CD8-positive, alpha-beta memory T cell (primary cell): ENCODE measurements around the gene CAB39. TPM values are rescaled to one million over a fixed set of nuclear protein-coding genes. Genes with fewer than 3 reads are reported as not detected.

Experiments
- CTCF ChIA-PET: fragments of 350-600 bp; sonication (Branson Sonifier 250); formaldehyde crosslinking; loops from one replicate; lab custom pipeline; 2021; ENCODE audit warnings: antibody characterized with exemption; lab: Charles Lee
- POLR2A ChIA-PET: fragments of 350-600 bp; sonication (Branson Sonifier 250); formaldehyde crosslinking; loops from one replicate; lab custom pipeline; 2021; ENCODE audit warnings: antibody characterized with exemption; lab: Charles Lee
- DNase-seq, 5 donors: peaks; one replicate each; pipeline versions ENCODE4 v3.0.0 to v3.0.0-alpha.2; 2020 to 2022; ENCODE audit warnings: mixed read lengths in 1 of 5
- H3K27ac ChIP-seq: one replicate; pipeline ENCODE4 v1.7.0; 2013; ENCODE audit warnings: low read depth, mild to moderate bottlenecking, low read length, moderate library complexity
- H3K27me3 ChIP-seq: 2 replicates; pipeline ENCODE4 v1.7.0; 2013; ENCODE audit warnings: low read length, mild to moderate bottlenecking; ENCODE audit not compliant: insufficient read depth, poor library complexity, severe bottlenecking
- H3K36me3 ChIP-seq: 2 replicates; pipeline ENCODE4 v1.7.0; 2013; ENCODE audit warnings: mild to moderate bottlenecking, low read length, moderate library complexity; ENCODE audit not compliant: insufficient read depth
- H3K4me1 ChIP-seq: 2 replicates; pipeline ENCODE4 v1.7.0; 2013; ENCODE audit warnings: mild to moderate bottlenecking, low read length, moderate library complexity; ENCODE audit not compliant: insufficient read depth
- H3K4me3 ChIP-seq: 2 replicates; pipeline ENCODE4 v1.7.0; 2013; ENCODE audit warnings: mild to moderate bottlenecking, low read length
- H3K9me3 ChIP-seq: 2 replicates; pipeline ENCODE4 v1.7.0; 2013; ENCODE audit warnings: mild to moderate bottlenecking, low read length
- H3K27ac Mint-ChIP-seq, 8 donors: one replicate each; pipeline ENCODE4 v1.8.0; 2020 to 2021; ENCODE audit warnings: mixed read lengths in 8 of 8, mild to moderate bottlenecking in 6 of 8, inconsistent platforms in 3 of 8, moderate library complexity in 3 of 8
- H3K27me3 Mint-ChIP-seq, 2 donors: one replicate each; pipeline ENCODE4 v1.8.0; 2020 to 2021; ENCODE audit warnings: mixed read lengths in 2 of 2, mild to moderate bottlenecking in 1 of 2, moderate library complexity in 1 of 2
- H3K36me3 Mint-ChIP-seq, 3 donors: one replicate each; pipeline ENCODE4 v1.8.0; 2020 to 2021; ENCODE audit warnings: mixed read lengths in 3 of 3, inconsistent platforms in 1 of 3, mild to moderate bottlenecking in 1 of 3
- H3K4me1 Mint-ChIP-seq, 3 donors: one replicate each; pipeline ENCODE4 v1.8.0; 2020 to 2021; ENCODE audit warnings: mixed read lengths in 3 of 3, inconsistent platforms in 1 of 3, mild to moderate bottlenecking in 1 of 3
- H3K4me3 Mint-ChIP-seq, 7 donors: one replicate each; pipeline ENCODE4 v1.8.0; 2020 to 2021; ENCODE audit warnings: mixed read lengths in 7 of 7, mild to moderate bottlenecking in 6 of 7, moderate library complexity in 4 of 7, inconsistent platforms in 2 of 7
- H3K9me3 Mint-ChIP-seq, 5 donors: one replicate each; pipeline ENCODE4 v1.8.0; 2020 to 2022; ENCODE audit warnings: mixed read lengths in 5 of 5, mild to moderate bottlenecking in 3 of 5, moderate library complexity in 2 of 5, inconsistent platforms in 1 of 5
- polyA plus RNA-seq: library from polyadenylated mRNA; unstranded; fragments of 300-500 nt; fragmentation: Illumina TruSeq; gene quantifications from one replicate; pipeline ENCODE4 v1.2.3, GENCODE V29; 2021
- total RNA-seq, 2 experiments: library from RNA; stranded (reverse); gene quantifications; one replicate each; pipeline ENCODE4 v1.2.3, GENCODE V29; 2021

Gene CAB39
- total and polyA plus RNA-seq, 3 experiments from 2014 or later: 80.8 to 147 (median 136) TPM

- no peak overlapping the region for H3K27ac ChIP-seq
- H3K4me3 ChIP-seq: no peak overlapping the region
- Mint-ChIP-seq H3K36me3 (peaks cover 0 to 7% (median 3%) of the 10 kb centered on the region in 3 donors), H3K27ac (no peak overlapping the region), H3K4me3 (peak overlapping the region in 3 of 7 donors; percentile 9 to 29 (median 28)), H3K4me1 (peaks cover 5 to 16% (median 6%) of the 10 kb centered on the region in 3 donors), H3K27me3 (peaks cover 34 to 46% of the 10 kb centered on the region in 2 donors), H3K9me3 (no peaks in the 10 kb centered on the region)
- CTCF ChIA-PET: interaction anchor here (1.4 to 1.7 kb wide), 2 partner anchors 11 to 21 kb away, joined by 3 to 4 read pairs; no protein-coding TSS in a partner anchor
- H3K4me1 ChIP-seq: no peaks in the 10 kb centered on the region
- H3K27me3 ChIP-seq: peaks cover 17% of the 10 kb centered on the region
- POLR2A ChIA-PET: no interaction called here
- H3K36me3 ChIP-seq: no peaks in the 10 kb centered on the region
- no peaks in the 10 kb centered on the region for H3K9me3 ChIP-seq
- DNase-seq: no peak
These were observed 116.7 kb downstream of the CAB39 start for GRCh38 chr2:230829293-230829692.

DNA sequence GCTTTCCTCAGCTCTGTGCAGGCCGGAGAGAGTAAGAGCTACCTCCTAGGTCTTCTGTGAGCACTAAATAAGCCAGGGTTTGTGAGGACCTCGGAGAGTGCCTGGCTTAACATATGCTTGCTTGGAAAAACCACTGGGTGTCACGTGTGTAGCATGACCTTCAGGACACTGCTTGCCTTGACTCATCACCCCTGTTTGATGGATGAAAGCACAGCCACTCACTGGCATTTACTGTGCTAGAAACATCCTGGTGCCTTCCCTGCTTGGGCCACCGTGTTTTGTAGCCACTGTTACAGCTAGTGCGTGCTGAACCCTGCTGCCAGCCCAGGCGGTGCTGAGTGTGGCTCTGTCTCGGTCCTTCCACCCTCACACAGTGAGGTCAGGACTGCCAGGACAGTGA, 117.3 kb downstream of the CAB39 start:
- CTCF ChIA-PET: interaction anchor here (1.3 to 1.7 kb wide), 3 partner anchors 11 to 155 kb away, joined by 3 to 4 read pairs (median 3); no protein-coding TSS in a partner anchor
- peaks cover 0 to 7% (median under 1%) of the 10 kb centered on the region in 3 donors for H3K36me3 Mint-ChIP-seq
- peaks cover 0 to 11% (median 3%) of the 10 kb centered on the region in 3 donors for H3K4me1 Mint-ChIP-seq
- Histone ChIP-seq H3K9me3 (no peaks in the 10 kb centered on the region), H3K4me3 (no peak overlapping the region), H3K36me3 (no peaks in the 10 kb centered on the region), H3K4me1 (no peaks in the 10 kb centered on the region), H3K27me3 (peaks cover 17% of the 10 kb centered on the region), H3K27ac (no peak overlapping the region)
- no peak for DNase-seq
- no peaks in the 10 kb centered on the region for H3K9me3 Mint-ChIP-seq
- H3K27ac Mint-ChIP-seq: no peak overlapping the region
- POLR2A ChIA-PET: no interaction called here
- H3K4me3 Mint-ChIP-seq: peak overlapping the region in 1 of 7 donors; percentile 38
- peaks cover 33 to 41% of the 10 kb centered on the region in 2 donors for H3K27me3 Mint-ChIP-seq

GRCh38 chr2:230830428-230830827, 117.8 kb downstream of the CAB39 start:
- H3K27ac Mint-ChIP-seq: no peak overlapping the region
- peaks cover 17% of the 10 kb centered on the region for H3K27me3 ChIP-seq
- DNase-seq: no peak
- H3K9me3 ChIP-seq: no peaks in the 10 kb centered on the region
- H3K36me3 Mint-ChIP-seq: peaks cover 0 to 7% (median 0%) of the 10 kb centered on the region in 3 donors
- H3K4me1 ChIP-seq: no peaks in the 10 kb centered on the region
- H3K9me3 Mint-ChIP-seq: no peaks in the 10 kb centered on the region
- H3K27ac ChIP-seq: no peak overlapping the region
- no peak overlapping the region for H3K4me3 ChIP-seq
- H3K4me1 Mint-ChIP-seq: peaks cover 0 to 11% (median 3%) of the 10 kb centered on the region in 3 donors
- peaks cover 33 to 36% of the 10 kb centered on the region in 2 donors for H3K27me3 Mint-ChIP-seq
- H3K4me3 Mint-ChIP-seq: no peak overlapping the region
- CTCF ChIA-PET: interaction anchor here (1.3 to 1.7 kb wide), 3 partner anchors 10 to 154 kb away, joined by 3 to 4 read pairs (median 3); no protein-coding TSS in a partner anchor
- no peaks in the 10 kb centered on the region for H3K36me3 ChIP-seq
- POLR2A ChIA-PET: no interaction called here

DNA sequence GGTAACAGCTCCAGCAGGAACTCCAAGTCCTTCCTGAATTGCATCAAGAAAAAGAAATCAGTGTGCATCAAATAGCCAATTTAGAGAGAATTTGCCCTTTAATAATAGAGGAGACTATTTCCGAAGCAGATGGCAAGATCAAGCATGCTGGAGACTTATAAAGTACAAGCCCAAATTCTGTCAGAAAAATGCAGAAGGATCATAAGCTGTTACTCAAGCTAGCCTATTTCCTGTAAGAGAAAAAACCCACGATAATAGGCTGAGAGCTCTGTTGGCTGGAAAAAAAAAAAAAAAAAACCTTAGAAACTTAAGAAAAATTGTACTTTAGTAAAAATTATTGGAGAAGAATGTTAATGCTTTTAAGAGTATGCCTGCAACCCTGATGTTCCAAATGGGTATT, 127.7 kb downstream of the CAB39 start:
- H3K27me3 Mint-ChIP-seq: peaks cover 8 to 13% of the 10 kb centered on the region in 2 donors
- no peak overlapping the region for H3K27ac Mint-ChIP-seq
- Histone ChIP-seq H3K4me1 (no peaks in the 10 kb centered on the region), H3K36me3 (no peaks in the 10 kb centered on the region), H3K27me3 (no peaks in the 10 kb centered on the region), H3K4me3 (no peak overlapping the region), H3K27ac (no peak overlapping the region), H3K9me3 (no peaks in the 10 kb centered on the region)
- peaks cover 5 to 17% (median 6%) of the 10 kb centered on the region in 5 donors for H3K9me3 Mint-ChIP-seq
- no peak for DNase-seq
- no peak overlapping the region for H3K4me3 Mint-ChIP-seq
- POLR2A ChIA-PET: interaction anchor here (0.6 kb wide), 1 partner anchor 435 kb away, joined by 3 read pairs; no protein-coding TSS in a partner anchor
- H3K4me1 Mint-ChIP-seq: no peaks in the 10 kb centered on the region
- CTCF ChIA-PET: interaction anchor here (0.8 to 1.8 kb wide), 7 partner anchors 10 to 148 kb away, joined by 3 to 11 read pairs (median 3); partner anchors contain the start of gene ITM2C
- peaks cover 0 to 14% (median 0%) of the 10 kb centered on the region in 3 donors for H3K36me3 Mint-ChIP-seq

DNA sequence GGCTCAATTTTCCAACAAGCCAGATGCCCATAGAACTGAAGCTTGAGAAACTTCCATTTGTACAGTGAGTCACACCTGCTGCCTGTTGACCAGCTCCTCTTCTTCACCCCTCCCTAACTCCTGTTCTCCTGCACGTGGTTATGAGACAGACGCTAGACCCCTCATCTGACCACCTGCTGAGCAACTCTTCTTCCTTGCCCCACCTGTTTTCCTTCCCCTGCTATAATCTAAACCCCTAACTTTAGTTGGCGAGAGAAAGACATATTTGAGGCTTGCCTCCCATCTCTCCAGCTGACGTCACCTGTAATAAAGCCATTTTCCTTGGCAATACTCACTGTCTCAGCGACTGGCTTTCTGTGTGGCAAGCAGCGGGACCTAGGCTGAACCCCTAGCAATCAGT, 129.8 kb downstream of the CAB39 start:
- H3K4me1 Mint-ChIP-seq: no peaks in the 10 kb centered on the region

DNA sequence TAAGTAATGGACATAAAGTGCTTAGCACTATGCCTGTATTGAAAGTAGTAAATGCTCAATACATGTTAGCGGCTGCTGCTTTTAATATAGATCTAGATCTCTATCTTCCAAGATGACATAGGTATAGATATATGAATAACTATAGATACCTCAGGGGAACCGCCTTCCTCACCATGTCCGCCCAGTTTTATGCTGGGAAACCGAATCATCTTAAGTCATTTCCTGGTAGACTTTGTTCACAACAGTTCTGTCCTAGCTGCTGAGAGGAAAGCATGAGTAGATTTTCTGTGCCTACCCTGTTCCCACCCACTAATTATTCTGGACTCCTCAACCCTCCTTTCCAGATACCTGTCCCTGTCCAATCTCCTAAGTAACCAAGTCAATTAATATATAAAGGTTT, 130.5 kb downstream of the CAB39 start:
- Mint-ChIP-seq H3K27ac (no peak overlapping the region), H3K27me3 (peaks cover 14 to 26% of the 10 kb centered on the region in 2 donors), H3K9me3 (peaks cover 4 to 12% (median 5%) of the 10 kb centered on the region in 5 donors), H3K4me3 (no peak overlapping the region), H3K4me1 (peaks cover 2 to 4% (median 3%) of the 10 kb centered on the region in 3 donors), H3K36me3 (peaks cover 0 to 10% (median 0%) of the 10 kb centered on the region in 3 donors)
- POLR2A ChIA-PET: no interaction called here
- H3K9me3 ChIP-seq: no peaks in the 10 kb centered on the region
- no peak overlapping the region for H3K27ac ChIP-seq
- no peak for DNase-seq
- CTCF ChIA-PET: interaction anchor here (1.9 kb wide), 1 partner anchor 19 kb away, joined by 6 read pairs; no protein-coding TSS in a partner anchor
- no peaks in the 10 kb centered on the region for H3K36me3 ChIP-seq
- no peak overlapping the region for H3K4me3 ChIP-seq
- no peaks in the 10 kb centered on the region for H3K27me3 ChIP-seq
- H3K4me1 ChIP-seq: peaks cover 5% of the 10 kb centered on the region

More for the DNA sequence above, 129.8 kb downstream of the CAB39 start:
- no peak overlapping the region for H3K4me3 Mint-ChIP-seq
- Histone ChIP-seq H3K4me3 (no peak overlapping the region), H3K4me1 (no peaks in the 10 kb centered on the region), H3K9me3 (no peaks in the 10 kb centered on the region), H3K27ac (no peak overlapping the region), H3K36me3 (no peaks in the 10 kb centered on the region), H3K27me3 (no peaks in the 10 kb centered on the region)
- ChIA-PET CTCF (interaction anchor here (1.9 kb wide), 1 partner anchor 18 kb away, joined by 6 read pairs; no protein-coding TSS in a partner anchor), POLR2A (no interaction called here)
- H3K27me3 Mint-ChIP-seq: peaks cover 12 to 22% of the 10 kb centered on the region in 2 donors
- H3K36me3 Mint-ChIP-seq: peaks cover 0 to 14% (median 0%) of the 10 kb centered on the region in 3 donors
- DNase-seq: no peak
- peak overlapping the region in 1 of 8 donors; percentile 39 for H3K27ac Mint-ChIP-seq
- H3K9me3 Mint-ChIP-seq: peaks cover 5 to 17% (median 6%) of the 10 kb centered on the region in 5 donors

DNA sequence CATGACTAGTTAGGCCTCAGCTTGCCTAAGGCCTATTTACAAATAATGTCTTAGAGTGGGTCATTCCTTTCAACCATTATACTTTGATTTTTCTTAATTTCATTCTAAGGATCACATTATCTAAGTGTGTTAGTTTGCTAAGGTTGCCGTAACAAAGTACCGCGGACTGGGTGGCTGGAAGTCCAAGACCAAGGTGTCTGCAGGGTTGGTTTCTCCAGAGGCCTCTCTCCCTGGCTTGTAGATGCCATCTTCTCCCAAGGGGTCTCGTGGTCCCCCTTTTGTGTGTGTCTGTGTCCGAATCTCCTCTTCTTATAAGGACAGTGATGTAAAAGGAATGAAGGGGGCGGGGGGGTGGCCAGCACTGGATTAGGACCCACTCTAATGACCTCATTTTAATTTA, 133.7 kb downstream of the CAB39 start:
- H3K27ac Mint-ChIP-seq: no peak overlapping the region
- peaks cover 0 to 2% (median 0%) of the 10 kb centered on the region in 3 donors for H3K36me3 Mint-ChIP-seq
- peaks cover 23 to 35% of the 10 kb centered on the region in 2 donors for H3K27me3 Mint-ChIP-seq

GRCh38 chr2:230847883-230848388, 135.3 kb downstream of the CAB39 start:
- peaks cover 6% of the 10 kb centered on the region for H3K4me1 ChIP-seq
- Mint-ChIP-seq H3K27ac (no peak overlapping the region), H3K4me3 (peak overlapping the region in 1 of 7 donors; percentile 24), H3K27me3 (peaks cover 24 to 40% of the 10 kb centered on the region in 2 donors), H3K9me3 (no peaks in the 10 kb centered on the region), H3K36me3 (peaks cover 0 to 2% (median 0%) of the 10 kb centered on the region in 3 donors), H3K4me1 (peaks cover 5 to 9% (median 6%) of the 10 kb centered on the region in 3 donors)
- DNase-seq: peak; percentile 70 to 89 (median 76)
- CTCF ChIA-PET: interaction anchor here (0.7 to 4.4 kb wide), 29 partner anchors 8 to 242 kb away, joined by 3 to 82 read pairs (median 5); partner anchors contain the start of genes GPR55 and ITM2C
- H3K4me3 ChIP-seq: no peak overlapping the region
- H3K27me3 ChIP-seq: no peaks in the 10 kb centered on the region
- H3K36me3 ChIP-seq: no peaks in the 10 kb centered on the region
- no peak overlapping the region for H3K27ac ChIP-seq
- no peaks in the 10 kb centered on the region for H3K9me3 ChIP-seq
- POLR2A ChIA-PET: interaction anchor here (0.6 to 0.7 kb wide), 2 partner anchors 9 to 121 kb away, joined by 3 to 4 read pairs; no protein-coding TSS in a partner anchor

More for the DNA sequence above, 133.7 kb downstream of the CAB39 start:
- Histone ChIP-seq H3K4me1 (peaks cover 6% of the 10 kb centered on the region), H3K9me3 (no peaks in the 10 kb centered on the region), H3K27ac (no peak overlapping the region), H3K27me3 (no peaks in the 10 kb centered on the region), H3K4me3 (no peak overlapping the region), H3K36me3 (no peaks in the 10 kb centered on the region)
- Mint-ChIP-seq H3K4me1 (peaks cover 5 to 9% (median 6%) of the 10 kb centered on the region in 3 donors), H3K4me3 (no peak overlapping the region), H3K9me3 (no peaks in the 10 kb centered on the region)
- POLR2A ChIA-PET: no interaction called here
- CTCF ChIA-PET: interaction anchor here (3.1 to 4.4 kb wide), 2 partner anchors 10 to 138 kb away, joined by 23 to 82 read pairs; no protein-coding TSS in a partner anchor
- no peak for DNase-seq
